HEK293 (cell line): ENCODE measurements around the gene SEMA4D.

ENCODE experiments used
- CTCF ChIA-PET: fragments of 350-600 bp; formaldehyde crosslinking; extraction: SDS; loops from one replicate; lab custom pipeline; 2021; ENCODE audit warnings: antibody characterized with exemption; lab: Yijun Ruan, JAX
- POLR2A ChIA-PET: fragments of 300-600 bp; formaldehyde crosslinking; extraction: SDS; loops from one replicate; lab custom pipeline; 2020; ENCODE audit warnings: antibody characterized with exemption, inconsistent platforms; lab: Yijun Ruan, JAX
- H3K27ac ChIP-seq: fragments of 200-500 bp; sonication (Bioruptor generic); 2 replicates; pipeline ENCODE4 v1.5.1; 2014; ENCODE audit warnings: low read depth, low read length, control low read depth, inconsistent platforms; ENCODE audit errors: extremely low read depth
- H3K36me3 ChIP-seq, 2 experiments: fragments of 200-500 bp in 1 of 2; sonication (Bioruptor generic) in 1 of 2; 1 replicate in 1 of 2; 2 replicates in 1 of 2; pipeline ENCODE4 v1.5.1; 2014 to 2017; ENCODE audit warnings: inconsistent platforms in 2 of 2, low read length in 2 of 2; ENCODE audit not compliant: control insufficient read depth in 2 of 2, insufficient read depth in 1 of 2
- H3K4me1 ChIP-seq: fragments of 200-500 bp; sonication (Bioruptor generic); 2 replicates; pipeline ENCODE4 v1.5.1; 2014; ENCODE audit warnings: mild to moderate bottlenecking, low read length, inconsistent platforms; ENCODE audit not compliant: control insufficient read depth, insufficient read depth
- H3K4me3 ChIP-seq: 2 replicates; pipeline ENCODE4 v1.5.1; 2011; ENCODE audit warnings: low read depth, mild to moderate bottlenecking, control low read depth, low read length, moderate library complexity
- H3K9me3 ChIP-seq: fragments of 200-500 bp; sonication (Bioruptor generic); 2 replicates; pipeline ENCODE4 v1.5.1; 2014; ENCODE audit warnings: low read depth, low read length, inconsistent platforms; ENCODE audit not compliant: control insufficient read depth, insufficient read depth
- HOXA7 ChIP-seq: sonication (generic); formaldehyde crosslinking; IDR thresholded peaks from 2 replicates; pipeline ENCODE4 v1.8.1; 2022; ENCODE audit warnings: missing genetic modification reagents, borderline replicate concordance
- KLF10 ChIP-seq: fragments of 450-650 bp; IDR thresholded peaks from 2 replicates; pipeline ENCODE4 v1.5.1; 2018; ENCODE audit warnings: missing biosample characterization, mild to moderate bottlenecking, missing genetic modification characterization
- KLF17 ChIP-seq: fragments of 450-650 bp; formaldehyde crosslinking; IDR thresholded peaks from 2 replicates; pipeline ENCODE4 v1.5.1; 2016; ENCODE audit warnings: missing biosample characterization, missing genetic modification characterization
- KLF8 ChIP-seq: fragments of 450-650 bp; formaldehyde crosslinking; IDR thresholded peaks from 2 replicates; pipeline ENCODE4 v1.5.1; 2016; ENCODE audit warnings: missing biosample characterization, missing genetic modification characterization
- MEIS1 ChIP-seq: sonication (generic); formaldehyde crosslinking; IDR thresholded peaks from 2 replicates; pipeline ENCODE4 v1.8.1; 2022; ENCODE audit warnings: missing genetic modification reagents, mild to moderate bottlenecking, borderline replicate concordance
- PRDM10 ChIP-seq: fragments of 450-650 bp; formaldehyde crosslinking; IDR thresholded peaks from 2 replicates; pipeline ENCODE4 v1.5.1; 2016; ENCODE audit warnings: missing biosample characterization, missing genetic modification characterization
- SETDB1 ChIP-seq: IDR thresholded peaks from one replicate; pipeline ENCODE4 v1.6.1; 2017; ENCODE audit warnings: mild to moderate bottlenecking, low read length, moderate library complexity, mixed read lengths; ENCODE audit not compliant: insufficient read length
- YY1 ChIP-seq: fragments of 450-650 bp; formaldehyde crosslinking; IDR thresholded peaks from 2 replicates; pipeline ENCODE4 v1.5.1; 2018; ENCODE audit warnings: missing biosample characterization, missing genetic modification characterization
- ZBTB11 ChIP-seq: fragments of 450-650 bp; formaldehyde crosslinking; conservative IDR thresholded peaks from 2 replicates; pipeline ENCODE4 v1.5.1; 2016; ENCODE audit warnings: low read depth, missing biosample characterization, missing genetic modification characterization
- ZFP37 ChIP-seq: fragments of 450-650 bp; formaldehyde crosslinking; IDR thresholded peaks from 2 replicates; pipeline ENCODE4 v1.5.1; 2016; ENCODE audit warnings: missing biosample characterization, missing genetic modification characterization
- ZFP41 ChIP-seq: fragments of 450-650 bp; formaldehyde crosslinking; IDR thresholded peaks from 2 replicates; pipeline ENCODE4 v1.5.1; 2016; ENCODE audit warnings: missing biosample characterization, missing genetic modification characterization, borderline replicate concordance
- ZNF18 ChIP-seq: fragments of 450-650 bp; formaldehyde crosslinking; IDR thresholded peaks from 2 replicates; pipeline ENCODE4 v1.5.1; 2016; ENCODE audit warnings: missing biosample characterization, missing genetic modification characterization
- ZNF202 ChIP-seq: fragments of 450-650 bp; formaldehyde crosslinking; IDR thresholded peaks from 2 replicates; pipeline ENCODE4 v1.5.1; 2016; ENCODE audit warnings: missing biosample characterization, missing genetic modification characterization, borderline replicate concordance
- ZNF335 ChIP-seq: fragments of 450-650 bp; formaldehyde crosslinking; conservative IDR thresholded peaks from 2 replicates; pipeline ENCODE4 v1.5.1; 2016; ENCODE audit warnings: missing biosample characterization, missing genetic modification characterization
- ZNF354C ChIP-seq: fragments of 450-650 bp; formaldehyde crosslinking; IDR thresholded peaks from 2 replicates; pipeline ENCODE4 v1.5.1; 2016; ENCODE audit warnings: missing biosample characterization, missing genetic modification characterization, low read depth, borderline replicate concordance
- ZNF426 ChIP-seq: fragments of 450-650 bp; formaldehyde crosslinking; IDR thresholded peaks from 2 replicates; pipeline ENCODE4 v1.5.1; 2017; ENCODE audit warnings: missing biosample characterization, missing genetic modification characterization, mild to moderate bottlenecking, inconsistent platforms, moderate library complexity
- ZNF561 ChIP-seq: fragments of 450-650 bp; IDR thresholded peaks from 2 replicates; pipeline ENCODE4 v1.5.1; 2018; ENCODE audit warnings: missing biosample characterization, missing genetic modification characterization, borderline replicate concordance
- ZNF623 ChIP-seq: fragments of 450-650 bp; formaldehyde crosslinking; IDR thresholded peaks from 2 replicates; pipeline ENCODE4 v1.5.1; 2016; ENCODE audit warnings: missing biosample characterization, missing genetic modification characterization
- ZNF626 ChIP-seq: fragments of 450-650 bp; sonication (Bioruptor Pico); formaldehyde crosslinking; IDR thresholded peaks from 2 replicates; pipeline ENCODE4 v1.5.1; 2018; ENCODE audit warnings: missing biosample characterization, missing genetic modification characterization, inconsistent platforms
- ZNF701 ChIP-seq: fragments of 450-650 bp; formaldehyde crosslinking; IDR thresholded peaks from 2 replicates; pipeline ENCODE4 v1.5.1; 2016; ENCODE audit warnings: missing biosample characterization, missing genetic modification characterization
- ZNF707 ChIP-seq: fragments of 450-650 bp; formaldehyde crosslinking; IDR thresholded peaks from 2 replicates; pipeline ENCODE4 v1.5.1; 2016; ENCODE audit warnings: missing biosample characterization, missing genetic modification characterization
- ZNF747 ChIP-seq: fragments of 450-650 bp; formaldehyde crosslinking; IDR thresholded peaks from 2 replicates; pipeline ENCODE4 v1.5.1; 2016; ENCODE audit warnings: missing biosample characterization, missing genetic modification characterization
- ZNF76 ChIP-seq: fragments of 450-650 bp; formaldehyde crosslinking; IDR thresholded peaks from 2 replicates; pipeline ENCODE4; 2016; ENCODE audit warnings: low read depth, missing biosample characterization, missing genetic modification characterization, borderline replicate concordance
- ZNF768 ChIP-seq: fragments of 450-650 bp; formaldehyde crosslinking; IDR thresholded peaks from 2 replicates; pipeline ENCODE4 v1.5.1; 2018; ENCODE audit warnings: missing biosample characterization, mild to moderate bottlenecking, missing genetic modification characterization

Gene SEMA4D

GRCh38 chr9:89351584-89352300 lies 146.2 kb downstream of the SEMA4D start:
- Histone ChIP-seq H3K9me3 (no peaks in the 10 kb centered on the region), H3K36me3 (peaks cover 6 to 98% of the 10 kb centered on the region in 2 experiments; a peak in 2 of 3 replicates), H3K4me3 (no peak overlapping the region)
- ChIA-PET POLR2A (no interaction called here), CTCF (no interaction called here)
- TF ChIP-seq ZNF354C (tag by site-specific recombination) (no peak), YY1 (tag by site-specific recombination) (no peak), KLF10 (tag by site-specific recombination) (no peak), PRDM10 (tag by site-specific recombination) (no peak), ZNF701 (tag by site-specific recombination) (no peak), ZNF76 (tag by site-specific recombination) (no peak), KLF8 (no peak), ZNF626 (tag by site-specific recombination) (no peak), ZFP37 (tag by site-specific recombination) (no peak), ZNF202 (tag by site-specific recombination) (no peak), ZNF561 (tag by site-specific recombination) (no peak), ZNF707 (tag by site-specific recombination) (no peak), ZNF623 (tag by site-specific recombination) (no peak), MEIS1 (CRISPR knock-in tag) (no peak), ZNF426 (no peak), ZNF335 (tag by site-specific recombination) (no peak), ZBTB11 (no peak)
- TF ChIP-seq, all 188 proteins: peak for 0
- Histone ChIP-seq H3K4me1 (no peaks in the 10 kb centered on the region), H3K27ac (no peak overlapping the region)

GRCh38 chr9:89350988-89351557 lies 146.8 kb downstream of the SEMA4D start:
- POLR2A ChIA-PET: no interaction called here
- peaks cover 6 to 98% of the 10 kb centered on the region in 2 experiments; a peak in 2 of 3 replicates for H3K36me3 ChIP-seq
- TF ChIP-seq KLF17 (tag by site-specific recombination): no peak
- TF ChIP-seq HOXA7 (CRISPR knock-in tag): no peak
- no peak for TF ChIP-seq ZNF747 (tag by site-specific recombination)
- no peak for TF ChIP-seq SETDB1
- TF ChIP-seq ZNF18 (tag by site-specific recombination): no peak
- TF ChIP-seq ZNF768: no peak
- no peak for TF ChIP-seq ZFP41 (tag by site-specific recombination)

More at GRCh38 chr9:89350988-89351557, 146.8 kb downstream of the SEMA4D start:
- Histone ChIP-seq H3K4me3 (no peak overlapping the region), H3K27ac (no peak overlapping the region), H3K4me1 (no peaks in the 10 kb centered on the region), H3K9me3 (no peaks in the 10 kb centered on the region)
- CTCF ChIA-PET: no interaction called here
